Keratinocyte (primary cell): ENCODE data around the gene ADAT1.

Experiments used
- EZH2 ChIP-seq: IDR thresholded peaks from one replicate; pipeline ENCODE4 v1.6.1; 2012; ENCODE audit warnings: inconsistent platforms, mild to moderate bottlenecking, low read length, moderate library complexity
- TF ChIP-seq, protein P1 (sequence below), 3 experiments: IDR thresholded peaks in 1 of 3; conservative IDR thresholded peaks in 1 of 3; optimal IDR thresholded peaks in 1 of 3; 2 replicates in 2 of 3; 3 replicates in 1 of 3; pipeline versions ENCODE3 to v1.5.1; 2011; ENCODE audit warnings: low read length in 3 of 3, mild to moderate bottlenecking in 3 of 3, moderate library complexity in 2 of 3, control low read depth in 1 of 3, inconsistent platforms in 1 of 3; ENCODE audit not compliant: insufficient read depth in 2 of 3; ENCODE audit errors: extremely low read depth in 1 of 3

DNA sequence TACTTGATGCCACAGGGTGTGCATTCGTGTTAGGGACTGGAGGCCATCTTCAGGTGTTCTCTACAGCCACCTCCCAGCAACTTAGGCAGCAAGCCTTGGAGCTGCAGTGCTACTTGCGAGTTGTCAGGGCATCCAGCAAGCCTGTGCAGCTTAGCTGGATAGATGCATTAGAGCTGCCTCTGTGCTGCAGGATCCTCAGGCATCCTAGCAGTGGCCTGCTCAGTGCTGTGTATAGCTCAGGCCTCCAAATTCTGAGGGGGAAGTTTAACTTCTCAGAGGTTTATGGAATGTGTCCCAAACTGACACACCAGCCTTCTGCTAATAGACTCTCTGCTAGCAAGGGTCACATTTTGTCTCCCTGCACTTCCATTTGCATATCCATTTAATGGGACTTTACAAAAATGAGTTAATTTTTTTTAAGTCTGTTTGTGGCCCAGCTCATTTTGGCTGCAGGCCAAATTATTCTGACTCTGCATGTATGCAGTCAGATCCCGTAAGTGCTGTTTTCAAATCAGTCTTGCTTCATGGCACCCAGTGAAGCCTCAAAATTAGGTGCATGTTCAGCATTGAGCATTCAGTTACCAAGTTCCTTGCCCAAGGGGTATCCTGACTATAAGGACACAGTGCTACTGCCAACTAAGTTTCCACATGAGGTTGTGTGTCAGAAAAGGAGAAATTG lies 50.1 kb downstream of the ADAT1 start:
- TF ChIP-seq, protein P1, sequence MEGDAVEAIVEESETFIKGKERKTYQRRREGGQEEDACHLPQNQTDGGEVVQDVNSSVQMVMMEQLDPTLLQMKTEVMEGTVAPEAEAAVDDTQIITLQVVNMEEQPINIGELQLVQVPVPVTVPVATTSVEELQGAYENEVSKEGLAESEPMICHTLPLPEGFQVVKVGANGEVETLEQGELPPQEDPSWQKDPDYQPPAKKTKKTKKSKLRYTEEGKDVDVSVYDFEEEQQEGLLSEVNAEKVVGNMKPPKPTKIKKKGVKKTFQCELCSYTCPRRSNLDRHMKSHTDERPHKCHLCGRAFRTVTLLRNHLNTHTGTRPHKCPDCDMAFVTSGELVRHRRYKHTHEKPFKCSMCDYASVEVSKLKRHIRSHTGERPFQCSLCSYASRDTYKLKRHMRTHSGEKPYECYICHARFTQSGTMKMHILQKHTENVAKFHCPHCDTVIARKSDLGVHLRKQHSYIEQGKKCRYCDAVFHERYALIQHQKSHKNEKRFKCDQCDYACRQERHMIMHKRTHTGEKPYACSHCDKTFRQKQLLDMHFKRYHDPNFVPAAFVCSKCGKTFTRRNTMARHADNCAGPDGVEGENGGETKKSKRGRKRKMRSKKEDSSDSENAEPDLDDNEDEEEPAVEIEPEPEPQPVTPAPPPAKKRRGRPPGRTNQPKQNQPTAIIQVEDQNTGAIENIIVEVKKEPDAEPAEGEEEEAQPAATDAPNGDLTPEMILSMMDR (optimal IDR thresholded peaks at IDR 0.05 in 1 of 3, IDR thresholded peaks at IDR 0.05 in 1 of 3, conservative IDR thresholded peaks at IDR 0.05 in 1 of 3; ENCODE audit: extremely low read depth in 1 of 3, insufficient read depth in 2 of 3, low read length in 3 of 3): no peak
- no peak for TF ChIP-seq EZH2
